ENCODE results near the gene FAM111A.

FAM111A gene

GRCh38 chr11:59145534-59145933 lies 2.9 kb downstream of the FAM111A start:
- TF ChIP-seq CTCF (conservative IDR thresholded peaks at IDR 0.05; ENCODE audit: low read depth, low read length) = no peak

GRCh38 chr11:59151761-59152160 lies 9.1 kb downstream of the FAM111A start:
- DNase-seq (ENCODE audit: low read depth) = no peak
- no peak overlapping the region for H3K4me3 ChIP-seq (ENCODE audit: low read length)
- no peak for TF ChIP-seq CTCF (conservative IDR thresholded peaks at IDR 0.05; ENCODE audit: low read depth, low read length)

More at GRCh38 chr11:59145534-59145933, 2.9 kb downstream of the FAM111A start:
- peak overlapping the region; percentile 49 for H3K4me3 ChIP-seq (ENCODE audit: low read length)
- no peak for DNase-seq (ENCODE audit: low read depth)

- no peak overlapping the region for H3K4me3 ChIP-seq (ENCODE audit: low read length)
- no peak for DNase-seq (ENCODE audit: low read depth)
- TF ChIP-seq CTCF (conservative IDR thresholded peaks at IDR 0.05; ENCODE audit: low read depth, low read length) = no peak
Observed at GRCh38 chr11:59152312-59152951, 9.8 kb downstream of the FAM111A start.

- TF ChIP-seq CTCF (conservative IDR thresholded peaks at IDR 0.05; ENCODE audit: low read depth, low read length) = no peak
- H3K4me3 ChIP-seq (ENCODE audit: low read length) = no peak overlapping the region
- no peak for DNase-seq (ENCODE audit: low read depth)
Observed at GRCh38 chr11:59154610-59155009, 12.0 kb downstream of the FAM111A start.

- TF ChIP-seq CTCF (conservative IDR thresholded peaks at IDR 0.05; ENCODE audit: low read depth, low read length) = no peak
- no peak for DNase-seq (ENCODE audit: low read depth)
Observed at GRCh38 chr11:59157433-59157832, 14.8 kb downstream of the FAM111A start.

GRCh38 chr11:59158206-59159068 lies 15.8 kb downstream of the FAM111A start:
- no peak overlapping the region for H3K4me3 ChIP-seq (ENCODE audit: low read length)
- no peak for DNase-seq (ENCODE audit: low read depth)
- TF ChIP-seq CTCF (conservative IDR thresholded peaks at IDR 0.05; ENCODE audit: low read depth, low read length) = peak; percentile 87

More at GRCh38 chr11:59157433-59157832, 14.8 kb downstream of the FAM111A start:
- H3K4me3 ChIP-seq (ENCODE audit: low read length) = no peak overlapping the region
